BLaER1 treated with 17β-estradiol and CSF1 and Interleukin-3, amounts not matched to agents 10 nM and 100 nM (cell line): ENCODE results near the gene SEH1L.
"Not testable (repeated sequence)": the region's sequence is repeated elsewhere in the genome, so short reads cannot be mapped to it uniquely, and the experiment has no call there.

Experiments
- H3K27ac ChIP-seq, 11 experiments: shearing (Covaris generic); formaldehyde crosslinking; 2 replicates each; pipeline ENCODE4 v1.8.1; 2022
- H3K27me3 ChIP-seq, 11 experiments: shearing (Covaris generic); formaldehyde crosslinking; 2 replicates each; pipeline ENCODE4 v1.8.1; 2022
- H3K36me3 ChIP-seq, 11 experiments: shearing (Covaris generic); formaldehyde crosslinking; 2 replicates each; pipeline ENCODE4 v1.8.1; 2022
- H3K4me1 ChIP-seq, 10 experiments: shearing (Covaris generic); formaldehyde crosslinking; 2 replicates each; pipeline ENCODE4 v1.8.1; 2022
- H3K4me2 ChIP-seq, 11 experiments: shearing (Covaris generic); formaldehyde crosslinking; 2 replicates each; pipeline ENCODE4 v1.8.1; 2022
- H3K4me3 ChIP-seq, 10 experiments: shearing (Covaris generic); formaldehyde crosslinking; 2 replicates each; pipeline ENCODE4 v1.8.1; 2022
- H3K9ac ChIP-seq, 11 experiments: shearing (Covaris generic); formaldehyde crosslinking; 2 replicates each; pipeline ENCODE4 v1.8.1; 2022
- H3K9me3 ChIP-seq, 11 experiments: shearing (Covaris generic); formaldehyde crosslinking; replicated peaks in 1 of 11; 2 replicates each; pipeline ENCODE4 v1.8.1; 2022
- H4K20me1 ChIP-seq, 11 experiments: shearing (Covaris generic); formaldehyde crosslinking; 2 replicates each; pipeline ENCODE4 v1.8.1; 2022
- Cebpa-rat ChIP-seq, 11 experiments: shearing (Covaris generic); IDR thresholded peaks; 2 replicates each; pipeline ENCODE4 v1.8.1; 2022

Gene SEH1L

GRCh38 chr18:12975488-12975887 is 27.7 kb downstream of the SEH1L start:
- H3K9ac ChIP-seq, result no peak overlapping the region
- H3K4me1 ChIP-seq, result no peaks in the 10 kb centered on the region
- no peak for TF ChIP-seq Cebpa-rat (IDR thresholded peaks at IDR 0.05)
- H3K9me3 ChIP-seq, result peaks cover 0 to 22% (median 13%) of the 10 kb centered on the region in 11 experiments; a peak in 19 of 22 replicates
- no peaks in the 10 kb centered on the region for H3K27me3 ChIP-seq
- H3K4me3 ChIP-seq, result no peak overlapping the region
- no peak overlapping the region for H3K4me2 ChIP-seq
- no peak overlapping the region for H3K27ac ChIP-seq
- peaks cover 83 to 86% (median 85%) of the 10 kb centered on the region in 11 experiments for H3K36me3 ChIP-seq
- H4K20me1 ChIP-seq, result peaks cover 0 to 56% (median 9%) of the 10 kb centered on the region in 11 experiments; a peak in 9 of 22 replicates

DNA sequence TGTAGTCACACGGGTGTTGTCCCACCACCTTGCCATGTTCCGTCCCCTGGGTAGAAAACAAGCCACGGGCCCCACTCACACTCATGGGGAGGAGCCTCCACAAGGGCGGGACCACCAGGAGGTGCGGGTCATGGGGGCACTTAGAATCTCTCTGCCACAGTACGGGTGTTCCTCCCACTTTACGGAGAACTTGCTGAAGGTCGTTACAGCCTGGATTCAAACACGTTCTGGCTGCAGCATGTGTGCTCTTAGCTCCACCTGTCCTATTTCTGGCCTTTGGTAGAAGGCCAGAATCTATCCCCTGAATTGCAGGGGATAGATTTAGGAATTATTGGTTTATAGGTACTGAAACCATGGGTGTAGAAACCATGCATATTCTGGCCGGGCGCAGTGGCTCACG is 28.5 kb downstream of the SEH1L start:
- no peak for TF ChIP-seq Cebpa-rat (IDR thresholded peaks at IDR 0.05)
- Histone ChIP-seq H3K9ac (no peak overlapping the region), H3K27me3 (no peaks in the 10 kb centered on the region), H3K4me2 (no peak overlapping the region), H3K4me1 (no peaks in the 10 kb centered on the region), H3K4me3 (no peak overlapping the region), H3K27ac (no peak overlapping the region), H4K20me1 (peaks cover 0 to 56% (median 9%) of the 10 kb centered on the region in 11 experiments; a peak in 9 of 22 replicates), H3K36me3 (peaks cover 75 to 80% (median 77%) of the 10 kb centered on the region in 11 experiments), H3K9me3 (peaks cover 0 to 22% (median 13%) of the 10 kb centered on the region in 11 experiments; a peak in 19 of 22 replicates)

GRCh38 chr18:12980065-12980464 is 32.3 kb downstream of the SEH1L start:
- H3K4me2 ChIP-seq, H3K27ac ChIP-seq, H3K9ac ChIP-seq, H3K4me1 ChIP-seq, H3K4me3 ChIP-seq, H3K27me3 ChIP-seq: not testable (repeated sequence)
- H3K36me3 ChIP-seq, result peaks cover 67 to 80% (median 73%) of the 10 kb centered on the region in 11 experiments
- H3K9me3 ChIP-seq, result peaks cover 0 to 22% (median 13%) of the 10 kb centered on the region in 11 experiments; a peak in 19 of 22 replicates
- peaks cover 0 to 33% (median 10%) of the 10 kb centered on the region in 11 experiments; a peak in 9 of 22 replicates for H4K20me1 ChIP-seq

DNA sequence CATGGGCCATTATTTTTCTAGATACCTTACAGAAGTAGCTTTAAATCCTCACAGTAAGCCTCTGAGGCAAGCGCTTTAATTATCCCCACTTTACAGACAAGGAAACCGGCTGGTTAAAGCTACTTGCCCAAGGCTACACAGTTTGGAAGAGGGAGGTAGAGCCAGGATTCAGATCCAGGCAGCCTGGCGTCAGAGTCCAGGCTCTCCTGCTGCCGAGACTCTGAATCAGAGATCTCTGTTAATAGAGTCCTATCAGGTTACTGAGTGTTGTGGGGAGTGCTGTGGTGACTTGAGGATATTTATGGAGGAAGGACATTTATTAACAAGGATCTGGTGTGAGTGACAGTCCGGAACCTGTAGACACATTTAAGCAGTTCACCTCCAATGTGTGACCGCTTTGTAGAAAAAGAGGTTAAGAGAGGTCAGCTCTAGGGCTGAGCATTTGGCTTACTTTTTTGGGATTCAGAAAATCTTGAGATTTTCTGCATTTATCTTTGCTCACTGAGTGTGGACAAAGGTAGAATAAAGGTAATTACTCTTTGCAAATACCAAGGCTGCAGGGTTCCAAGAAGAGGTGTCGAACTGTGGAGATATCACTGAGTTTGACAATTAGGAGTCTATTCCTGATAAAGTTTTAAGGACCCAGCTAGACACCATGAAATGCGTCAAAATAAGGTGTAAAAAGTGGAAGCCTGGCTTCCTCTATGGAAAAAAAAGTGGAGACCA is 41.7 kb downstream of the SEH1L start:
- Histone ChIP-seq H3K4me3 (no peak overlapping the region), H3K36me3 (peaks cover 13 to 43% (median 22%) of the 10 kb centered on the region in 11 experiments; a peak in 21 of 22 replicates), H3K4me1 (peaks cover 23 to 38% (median 30%) of the 10 kb centered on the region in 10 experiments), H3K27me3 (no peaks in the 10 kb centered on the region), H3K9ac (no peak overlapping the region), H3K9me3 (no peaks in the 10 kb centered on the region), H3K4me2 (peak overlapping the region; percentile 76 to 90 (median 85)), H3K27ac (0 out of 22 replicates have a peak overlapping the region, but pooled peaks of 1 of the 11 experiments have one; percentile 82), H4K20me1 (peaks cover 7 to 24% (median 16%) of the 10 kb centered on the region in 11 experiments; a peak in 19 of 22 replicates)
- no peak for TF ChIP-seq Cebpa-rat (IDR thresholded peaks at IDR 0.05)

DNA sequence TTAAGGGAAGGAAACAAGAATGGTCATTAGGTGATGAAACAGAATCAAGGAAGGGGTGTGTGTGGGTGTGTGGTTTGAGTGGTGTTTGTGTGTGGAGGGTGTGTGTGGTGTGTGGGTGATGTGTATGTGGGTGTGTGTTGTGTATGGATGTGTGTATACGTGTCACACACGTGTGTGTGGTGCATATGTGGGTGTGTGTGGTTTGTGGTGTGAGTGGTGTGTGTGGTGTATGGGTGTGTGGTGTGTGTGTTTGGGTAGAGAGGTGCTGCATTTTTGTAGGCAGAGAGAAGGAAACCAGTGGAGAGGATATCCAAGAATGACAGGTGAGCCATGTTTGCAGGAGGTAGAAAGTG is 42.3 kb downstream of the SEH1L start:
- H3K27me3 ChIP-seq, result no peaks in the 10 kb centered on the region
- peak overlapping the region; percentile 76 to 90 (median 85) for H3K4me2 ChIP-seq
- no peaks in the 10 kb centered on the region for H3K9me3 ChIP-seq
- H3K36me3 ChIP-seq, result peaks cover 9 to 41% (median 23%) of the 10 kb centered on the region in 11 experiments; a peak in 20 of 22 replicates
- no peak for TF ChIP-seq Cebpa-rat (IDR thresholded peaks at IDR 0.05)
- H4K20me1 ChIP-seq, result peaks cover 7 to 25% (median 16%) of the 10 kb centered on the region in 11 experiments; a peak in 19 of 22 replicates
- peak overlapping the region in 9 of 11 experiments; percentile 82 to 94 (median 87); a peak in 18 of 22 replicates for H3K27ac ChIP-seq
- H3K9ac ChIP-seq, result peak overlapping the region in 9 of 11 experiments; percentile 87 to 94 (median 88); a peak in 15 of 22 replicates
- H3K4me3 ChIP-seq, result peak overlapping the region in 9 of 10 experiments; percentile 70 to 91 (median 82); a peak in 14 of 20 replicates
- peaks cover 23 to 38% (median 30%) of the 10 kb centered on the region in 10 experiments for H3K4me1 ChIP-seq

DNA sequence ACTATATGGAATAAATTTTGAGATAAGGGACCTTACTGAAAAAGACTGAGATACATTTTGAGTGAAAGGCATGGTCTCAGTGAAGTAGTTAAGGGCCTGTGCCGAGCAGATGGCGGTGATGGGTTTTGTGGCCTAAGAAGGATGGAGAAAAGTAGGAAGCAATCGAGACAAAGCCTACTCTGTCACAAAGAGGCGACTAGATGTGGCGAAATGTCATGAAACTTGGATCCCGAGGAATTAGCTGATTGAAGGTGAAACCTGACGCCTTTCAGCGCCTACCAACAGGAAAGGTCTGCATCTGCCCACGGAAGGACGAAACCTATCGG is 42.8 kb downstream of the SEH1L start:
- H3K9me3 ChIP-seq, result no peaks in the 10 kb centered on the region
- peaks cover 6 to 41% (median 20%) of the 10 kb centered on the region in 11 experiments; a peak in 16 of 22 replicates for H3K36me3 ChIP-seq
- H4K20me1 ChIP-seq, result peaks cover 10 to 30% (median 21%) of the 10 kb centered on the region in 11 experiments; a peak in 20 of 22 replicates
- peaks cover 23 to 38% (median 30%) of the 10 kb centered on the region in 10 experiments for H3K4me1 ChIP-seq
- H3K4me2 ChIP-seq, result peak overlapping the region; percentile 76 to 90 (median 85)
- H3K27me3 ChIP-seq, result no peaks in the 10 kb centered on the region
- H3K4me3 ChIP-seq, result peak overlapping the region; percentile 70 to 91 (median 81)
- H3K9ac ChIP-seq, result peak overlapping the region; percentile 75 to 94 (median 88)
- H3K27ac ChIP-seq, result peak overlapping the region in 10 of 11 experiments; percentile 64 to 94 (median 86); a peak in 20 of 22 replicates
- no peak for TF ChIP-seq Cebpa-rat (IDR thresholded peaks at IDR 0.05)

DNA sequence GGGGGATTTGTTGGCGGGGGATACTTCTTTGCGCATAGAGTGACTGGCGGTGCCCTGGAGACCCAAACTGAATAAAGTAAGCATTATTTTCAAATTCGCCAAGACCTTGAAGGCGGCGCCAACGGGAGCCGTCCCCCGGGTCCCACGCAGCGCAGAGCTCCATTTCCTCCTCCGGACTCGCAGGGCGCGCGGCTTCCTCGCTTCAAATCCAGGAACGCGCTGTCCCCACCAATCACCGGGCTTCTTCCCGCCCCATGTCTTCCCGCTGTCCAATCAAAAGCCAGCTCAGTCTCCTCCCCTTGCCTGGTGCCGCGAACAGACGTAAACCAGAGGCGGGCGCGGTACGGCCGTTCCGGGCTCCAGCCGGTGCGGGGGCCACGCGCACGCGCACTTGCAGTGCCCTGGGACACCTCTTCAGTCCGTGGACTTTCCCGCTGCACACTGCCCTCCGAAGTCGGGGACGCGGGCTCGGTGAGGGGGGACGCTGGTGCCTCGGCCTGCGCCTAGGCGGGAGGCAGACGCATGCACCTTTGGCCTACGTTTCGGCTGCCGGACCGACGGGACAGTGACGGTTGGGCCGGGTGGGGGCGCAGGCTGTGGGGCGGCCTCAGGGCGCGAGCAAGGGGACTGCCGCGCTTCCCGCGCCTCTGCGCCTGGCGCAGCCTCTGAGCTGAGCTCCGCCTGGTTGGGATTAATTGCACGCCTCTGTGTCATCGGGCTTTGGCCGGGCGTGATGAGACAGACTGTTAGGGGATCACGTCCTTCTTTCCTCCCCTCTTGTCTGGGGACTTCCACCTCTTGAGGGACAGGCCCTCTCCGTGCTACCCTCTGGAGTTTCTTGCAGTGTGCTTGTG is 43.4 kb downstream of the SEH1L start, which contains the start of gene CEP192:
CEP192 (plus strand) TSS at position 396 of the 854 bp plus-strand sequence. CDS start 8,063 bp downstream, outside the sequence.
- Histone ChIP-seq H3K27me3 (no peaks in the 10 kb centered on the region), H3K4me3 (peak within 1 kb of the TSS; percentile 70 to 91 (median 81)), H3K36me3 (peaks cover 6 to 41% (median 20%) of the 10 kb centered on the region in 11 experiments; a peak in 16 of 22 replicates), H3K4me1 (peaks cover 23 to 41% (median 31%) of the 10 kb centered on the region in 10 experiments), H3K9ac (peak within 1 kb of the TSS; percentile 78 to 94 (median 88)), H4K20me1 (peaks cover 15 to 36% (median 27%) of the 10 kb centered on the region in 11 experiments; a peak in 20 of 22 replicates), H3K27ac (peak within 1 kb of the TSS; percentile 50 to 94 (median 86); a peak in 21 of 22 replicates), H3K4me2 (peak within 1 kb of the TSS; percentile 87 to 98 (median 93)), H3K9me3 (no peaks in the 10 kb centered on the region)
- TF ChIP-seq Cebpa-rat (IDR thresholded peaks at IDR 0.05), result no peak

- H3K9me3 ChIP-seq, result no peaks in the 10 kb centered on the region
- TF ChIP-seq Cebpa-rat (IDR thresholded peaks at IDR 0.05), result no peak
- peaks cover 5 to 43% (median 16%) of the 10 kb centered on the region in 11 experiments; a peak in 18 of 22 replicates for H3K36me3 ChIP-seq
- H4K20me1 ChIP-seq, result peaks cover 22 to 42% (median 33%) of the 10 kb centered on the region in 11 experiments; a peak in 20 of 22 replicates
- no peaks in the 10 kb centered on the region for H3K27me3 ChIP-seq
- peak overlapping the region; percentile 70 to 91 (median 81) for H3K4me3 ChIP-seq
- H3K9ac ChIP-seq, result peak overlapping the region; percentile 78 to 94 (median 88)
- peaks cover 23 to 46% (median 32%) of the 10 kb centered on the region in 10 experiments for H3K4me1 ChIP-seq
- H3K4me2 ChIP-seq, result peak overlapping the region; percentile 87 to 98 (median 93)
- peak overlapping the region; percentile 50 to 94 (median 86); a peak in 21 of 22 replicates for H3K27ac ChIP-seq
Measured at GRCh38 chr18:12991821-12992179, 44.0 kb downstream of the SEH1L start.
